ENCODE results near the gene SCGN.

SCGN gene, protein sequence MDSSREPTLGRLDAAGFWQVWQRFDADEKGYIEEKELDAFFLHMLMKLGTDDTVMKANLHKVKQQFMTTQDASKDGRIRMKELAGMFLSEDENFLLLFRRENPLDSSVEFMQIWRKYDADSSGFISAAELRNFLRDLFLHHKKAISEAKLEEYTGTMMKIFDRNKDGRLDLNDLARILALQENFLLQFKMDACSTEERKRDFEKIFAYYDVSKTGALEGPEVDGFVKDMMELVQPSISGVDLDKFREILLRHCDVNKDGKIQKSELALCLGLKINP

DNA sequence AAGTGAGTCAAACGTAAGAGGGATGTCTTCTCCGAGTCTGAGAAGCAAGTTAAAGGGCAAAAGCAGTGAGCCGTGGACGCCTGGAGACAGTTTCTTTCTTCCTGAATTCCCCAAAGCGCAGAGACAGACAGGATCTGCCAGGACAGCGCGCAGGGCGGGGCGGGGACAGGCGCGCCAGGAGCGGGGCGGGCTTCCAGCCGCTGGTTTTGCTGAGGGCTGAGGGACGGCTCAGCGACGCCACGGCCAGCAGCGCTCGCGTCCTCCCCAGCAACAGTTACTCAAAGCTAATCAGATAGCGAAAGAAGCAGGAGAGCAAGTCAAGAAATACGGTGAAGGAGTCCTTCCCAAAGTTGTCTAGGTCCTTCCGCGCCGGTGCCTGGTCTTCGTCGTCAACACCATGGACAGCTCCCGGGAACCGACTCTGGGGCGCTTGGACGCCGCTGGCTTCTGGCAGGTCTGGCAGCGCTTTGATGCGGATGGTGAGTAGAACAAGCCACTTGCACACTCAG is at the start of gene SCGN:
SCGN (plus strand) TSS at position 209 of the 509 bp plus-strand sequence; CDS start at position 398, 189 bp downstream.
- DNase-seq: peak; percentile 29

DNA sequence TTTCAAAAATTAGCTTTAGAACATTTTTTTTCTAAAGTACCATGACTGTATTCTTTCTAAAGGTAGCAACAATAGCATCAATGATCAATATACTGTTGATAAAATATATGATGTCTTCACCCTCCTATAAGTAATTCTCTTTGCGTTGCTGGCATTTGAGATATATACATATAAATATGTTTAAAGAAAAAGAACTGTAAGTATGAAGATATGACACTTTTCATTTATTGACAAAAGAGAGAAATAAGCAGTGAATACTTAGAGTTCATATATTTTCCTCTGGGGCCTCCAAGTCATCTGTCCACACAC is 49.4 kb upstream of the SCGN start:
- DNase-seq: no peak

DNA sequence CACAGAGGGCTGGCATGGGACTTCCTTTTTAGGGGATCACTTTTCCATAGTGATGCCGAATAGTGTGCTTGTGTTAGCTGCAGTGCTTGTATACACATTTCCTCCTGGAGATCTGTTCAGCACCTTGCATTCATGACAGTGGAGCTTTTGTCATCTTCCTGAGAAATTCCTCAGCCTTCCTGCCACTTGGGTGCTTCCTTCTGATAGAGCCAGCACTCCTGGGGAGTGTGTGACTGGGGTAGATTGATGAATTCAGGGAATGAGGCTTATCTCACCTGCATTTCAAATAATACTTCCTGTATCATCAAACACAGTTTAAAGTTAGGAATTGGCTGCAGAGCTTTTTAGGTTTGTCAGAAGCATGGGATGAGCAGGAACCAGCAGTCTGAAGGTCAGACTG is 48.8 kb upstream of the SCGN start:
- DNase-seq: no peak

DNA sequence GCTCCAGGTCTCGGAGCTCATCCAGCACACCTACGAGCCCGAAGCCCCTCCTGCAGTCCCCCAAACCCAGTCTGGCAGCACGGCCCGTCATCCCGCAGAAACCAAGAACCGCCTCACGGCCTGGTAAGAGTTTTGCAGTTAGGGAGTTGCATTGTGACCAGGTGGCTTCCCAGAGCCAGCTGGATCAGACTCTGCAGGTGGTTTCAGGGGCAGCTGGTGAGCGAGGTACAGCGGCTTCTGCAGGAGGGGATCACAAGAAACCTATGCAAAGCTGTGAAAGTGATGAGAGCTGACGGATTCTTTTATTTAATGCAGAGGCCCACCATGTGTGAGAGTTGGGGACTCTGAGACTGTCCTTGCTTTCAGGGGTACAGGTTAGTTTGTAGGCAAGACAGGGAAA is 45.9 kb upstream of the SCGN start:
- DNase-seq: no peak

DNA sequence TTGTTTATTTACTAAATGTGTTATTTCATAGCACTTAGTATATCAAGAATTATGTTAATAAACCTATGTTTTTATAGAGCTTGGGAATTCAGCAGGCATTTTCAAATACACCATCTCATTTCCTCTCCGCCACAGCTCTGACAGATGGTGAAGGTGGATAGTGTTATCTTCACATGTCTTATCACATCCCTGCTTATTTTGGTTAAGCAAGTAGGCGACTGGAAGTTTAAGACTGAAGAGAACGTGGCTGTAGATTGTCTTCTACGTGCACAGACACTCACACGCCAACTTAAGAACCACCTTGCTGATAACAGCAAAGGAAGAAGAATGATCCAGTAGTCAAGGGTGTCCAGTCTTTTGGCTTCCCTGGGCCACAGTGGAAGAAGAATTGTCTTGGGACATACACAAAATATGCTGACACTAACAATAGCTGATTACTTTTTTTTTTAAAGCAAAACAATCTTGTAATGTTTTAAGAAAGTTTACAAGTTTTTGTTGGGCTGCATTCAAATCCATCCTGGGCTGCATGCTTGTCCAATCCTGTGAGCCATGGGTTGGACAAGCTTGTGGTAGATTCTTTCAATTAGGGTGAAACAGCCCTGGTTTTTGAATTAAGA is 43.3 kb upstream of the SCGN start:
- DNase-seq: no peak

DNA sequence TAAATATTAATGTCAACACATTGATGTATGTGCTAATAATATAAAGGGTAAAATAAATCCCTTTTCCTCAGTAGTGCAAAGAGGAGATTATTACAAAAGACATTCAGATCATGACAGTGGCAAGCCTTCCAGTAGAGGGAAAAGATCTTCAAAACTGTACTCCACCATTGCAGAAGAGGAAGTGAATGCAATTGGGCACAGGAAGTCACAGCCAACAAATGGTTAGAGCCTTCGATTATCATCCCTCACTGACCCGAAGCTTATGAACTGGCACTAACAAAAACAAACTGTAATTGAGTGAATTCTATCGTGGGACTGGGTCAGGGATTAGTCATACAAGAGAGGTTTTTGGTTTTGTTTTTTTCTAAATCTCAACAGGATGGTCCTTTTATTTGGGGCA is 39.3 kb upstream of the SCGN start:
- no peak for DNase-seq

DNA sequence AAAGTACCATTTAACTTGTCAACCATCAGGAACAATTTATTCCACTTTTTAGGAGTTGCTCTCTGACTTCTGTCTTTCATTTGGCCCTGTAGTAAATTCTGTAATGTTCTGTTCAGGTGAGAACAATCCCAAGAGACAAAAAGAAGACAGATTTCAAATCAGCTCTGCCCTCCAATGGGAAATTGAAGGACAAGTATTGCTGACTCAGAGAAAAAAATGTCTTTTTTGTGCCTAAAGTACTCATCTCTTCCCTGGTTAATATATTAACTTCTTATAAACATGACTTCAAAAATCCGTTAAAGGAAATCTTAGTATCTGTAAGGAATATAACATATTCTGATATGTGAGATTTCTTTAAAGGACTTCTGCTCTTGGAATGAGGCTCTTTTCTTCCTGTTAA is 38.6 kb upstream of the SCGN start:
- DNase-seq: no peak

DNA sequence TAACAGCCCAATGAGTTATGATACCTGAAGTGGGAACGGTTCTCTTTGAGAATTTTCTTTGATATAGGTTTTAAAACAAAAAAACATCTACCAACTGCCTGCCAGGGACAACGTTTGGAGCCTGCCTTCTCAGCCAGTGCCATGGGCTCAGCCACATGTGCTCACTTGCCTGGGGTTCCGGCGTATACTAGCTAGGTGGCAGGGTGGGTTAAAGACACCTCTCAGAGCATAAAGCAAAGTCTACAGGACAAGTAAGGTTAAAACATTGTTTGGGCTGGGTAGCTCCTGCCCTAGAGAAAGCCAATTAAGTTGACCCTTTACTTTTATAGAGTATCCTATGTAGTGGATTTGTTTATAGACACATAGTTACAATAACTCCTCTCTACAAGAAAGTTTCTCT is 38.0 kb upstream of the SCGN start:
- no peak for DNase-seq

DNA sequence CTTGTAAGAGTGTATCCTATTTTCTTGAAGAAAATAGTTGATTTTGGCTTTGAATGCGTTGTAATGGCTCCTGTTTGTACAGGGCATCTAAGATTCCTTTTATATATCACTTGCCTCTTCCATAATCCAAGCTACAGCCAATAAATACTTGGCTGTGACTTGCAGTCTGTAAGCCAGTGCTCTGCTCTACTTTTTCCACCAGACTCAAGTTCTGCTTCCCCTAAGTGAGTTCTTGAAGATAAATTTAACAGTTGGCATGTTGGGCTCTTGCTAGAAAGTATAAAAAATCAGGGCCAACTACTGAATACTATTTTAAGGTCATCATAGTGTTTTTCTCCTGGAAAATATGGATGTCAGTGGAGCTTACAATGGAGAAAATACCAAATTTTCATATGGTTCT is 36.5 kb upstream of the SCGN start:
- DNase-seq: no peak

DNA sequence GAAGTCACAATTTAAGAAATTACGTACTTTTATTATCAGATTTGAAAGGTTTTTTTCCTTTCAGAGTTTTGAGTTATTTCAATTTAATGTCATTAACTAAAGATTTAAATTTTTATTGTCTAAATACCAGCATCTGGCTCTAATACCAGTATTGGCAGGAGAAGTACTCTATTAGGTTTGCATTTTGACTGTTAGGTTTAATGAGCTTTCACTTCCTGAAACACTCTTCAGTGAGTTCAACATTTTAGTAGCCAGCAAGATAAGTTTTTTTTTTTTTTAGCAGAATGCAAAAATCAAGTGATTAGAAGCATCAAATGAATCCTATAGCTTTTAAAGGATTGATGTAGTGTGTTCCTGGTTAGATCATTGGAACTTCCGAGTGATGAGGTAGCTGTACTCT is 34.0 kb upstream of the SCGN start:
- no peak for DNase-seq

DNA sequence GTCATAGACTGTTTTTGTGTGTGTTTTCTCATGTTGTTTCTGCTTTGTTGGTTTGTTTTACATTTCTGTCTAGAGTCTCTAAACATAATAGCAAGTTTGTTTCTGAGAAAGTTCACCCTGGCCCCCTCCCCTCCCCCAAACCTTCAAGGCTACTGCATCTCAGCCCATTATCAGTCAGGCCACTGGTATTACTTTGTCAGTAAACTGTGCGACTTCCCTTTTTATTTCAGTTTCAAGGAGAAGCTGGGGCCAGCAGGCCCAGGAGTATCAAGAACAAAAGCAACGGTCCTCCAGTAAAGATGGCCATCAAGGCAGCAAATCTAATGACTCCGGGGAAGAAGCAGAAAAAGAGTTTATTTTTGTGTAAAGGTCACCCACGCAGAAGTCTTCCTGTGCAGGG is 32.8 kb upstream of the SCGN start:
- no peak for DNase-seq

DNA sequence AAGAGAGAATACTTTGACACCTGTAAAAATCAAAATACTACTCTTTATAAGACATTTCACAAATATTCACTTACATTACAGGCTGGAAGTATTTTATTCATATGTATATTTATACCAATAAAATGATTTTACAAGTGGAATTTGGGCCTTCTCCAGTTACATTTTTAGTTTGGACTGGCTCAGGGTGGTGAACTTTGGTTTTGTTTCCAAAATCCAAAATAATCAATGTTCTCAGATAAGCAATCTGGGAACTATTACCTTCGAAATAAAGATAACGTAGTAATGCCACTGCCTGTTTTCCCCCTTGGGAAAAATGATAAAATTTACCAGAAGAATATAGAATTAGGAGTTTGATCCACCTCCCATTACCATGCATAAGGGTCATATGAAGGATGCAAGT is 31.6 kb upstream of the SCGN start:
- DNase-seq: no peak

DNA sequence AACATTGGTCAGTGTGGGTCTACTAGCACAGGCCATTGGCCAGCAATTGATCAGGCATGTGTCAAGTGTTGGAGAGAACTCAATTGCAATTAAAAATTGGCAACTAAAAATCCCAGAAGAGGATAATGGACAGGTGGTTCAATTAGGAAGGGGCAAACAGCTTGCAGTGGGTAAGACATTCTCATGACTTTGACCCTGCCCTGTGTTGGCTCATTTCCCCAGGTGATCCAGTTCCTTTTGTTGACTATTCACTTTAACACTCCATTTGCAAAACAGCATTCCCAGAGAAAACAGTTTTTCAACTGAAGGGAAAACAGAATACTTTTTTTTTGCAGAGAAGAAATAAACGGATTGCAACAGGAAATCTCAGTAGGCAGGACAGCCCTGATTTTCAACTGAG is 28.9 kb upstream of the SCGN start:
- no peak for DNase-seq

DNA sequence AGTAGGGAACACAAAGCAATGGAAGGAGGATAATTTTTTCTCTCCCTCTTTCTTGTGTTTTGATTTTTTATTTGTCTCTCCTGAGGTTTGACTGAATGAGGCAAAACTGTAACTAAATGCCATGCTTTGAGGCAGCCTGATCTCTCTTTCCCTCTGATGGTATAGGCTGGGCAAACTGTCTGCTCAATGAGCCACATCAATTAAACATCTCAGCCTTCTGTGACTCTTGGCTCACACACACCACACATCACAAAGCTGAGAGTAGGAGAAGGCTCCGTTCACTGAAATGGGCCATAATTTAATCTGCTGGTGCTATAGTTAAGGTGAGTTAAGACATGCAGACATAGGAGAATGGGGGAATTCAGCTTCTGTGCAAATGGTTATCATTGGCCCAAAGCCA is 28.1 kb upstream of the SCGN start:
- DNase-seq: peak; percentile 13

DNA sequence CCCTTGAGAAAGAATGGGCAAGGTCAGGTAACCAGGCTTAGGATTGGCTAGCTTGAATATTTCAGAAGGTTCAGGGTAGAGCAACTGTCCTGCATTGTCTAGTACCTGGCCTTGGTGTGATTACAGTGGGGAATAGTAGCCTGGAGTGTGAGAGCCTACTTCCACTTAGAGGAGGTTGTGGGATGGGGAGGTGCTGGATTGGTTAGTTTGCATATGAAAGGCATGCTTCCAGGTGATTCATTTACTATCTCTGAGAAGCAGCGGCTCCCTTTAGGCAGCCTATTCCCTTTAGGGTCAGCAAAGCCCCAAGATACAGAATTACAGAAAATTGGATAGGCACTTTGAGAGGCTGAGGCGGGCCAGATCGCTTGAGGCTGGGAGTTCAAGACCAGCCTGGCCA is 25.0 kb upstream of the SCGN start:
- no peak for DNase-seq

DNA sequence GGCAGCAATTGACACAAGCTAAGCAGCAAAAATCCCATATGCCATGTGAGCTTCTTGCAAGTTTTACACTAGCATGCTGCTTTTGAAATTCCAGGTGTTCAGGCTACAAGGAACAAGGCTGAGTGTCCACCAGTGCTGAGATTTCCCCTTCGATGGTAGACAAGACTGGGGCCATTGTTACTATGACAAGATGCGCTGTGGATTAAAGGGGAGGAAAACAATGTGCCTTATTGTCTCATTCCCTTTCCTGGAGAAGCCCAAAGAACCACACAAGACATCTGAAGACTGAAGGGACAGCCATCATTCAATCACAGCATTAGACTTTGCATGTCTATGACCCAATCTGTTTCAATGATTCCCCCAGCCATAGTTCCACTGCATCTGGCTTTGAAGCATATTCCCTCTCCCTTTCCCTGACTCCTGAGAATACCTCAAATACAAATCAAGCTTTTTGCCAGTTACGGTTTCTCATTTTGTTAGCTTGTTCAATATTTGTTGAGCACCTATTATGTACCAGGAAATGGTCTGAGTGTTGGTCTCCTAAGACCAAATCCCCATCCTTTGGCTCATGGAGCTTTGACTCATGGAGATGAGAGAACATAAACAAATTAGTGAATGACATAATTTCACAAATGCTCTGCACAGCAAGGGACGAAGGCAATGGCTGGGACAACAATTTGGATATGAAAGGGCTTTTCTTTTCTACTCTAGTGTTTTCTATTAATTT is 23.4 kb upstream of the SCGN start:
- DNase-seq: no peak

DNA sequence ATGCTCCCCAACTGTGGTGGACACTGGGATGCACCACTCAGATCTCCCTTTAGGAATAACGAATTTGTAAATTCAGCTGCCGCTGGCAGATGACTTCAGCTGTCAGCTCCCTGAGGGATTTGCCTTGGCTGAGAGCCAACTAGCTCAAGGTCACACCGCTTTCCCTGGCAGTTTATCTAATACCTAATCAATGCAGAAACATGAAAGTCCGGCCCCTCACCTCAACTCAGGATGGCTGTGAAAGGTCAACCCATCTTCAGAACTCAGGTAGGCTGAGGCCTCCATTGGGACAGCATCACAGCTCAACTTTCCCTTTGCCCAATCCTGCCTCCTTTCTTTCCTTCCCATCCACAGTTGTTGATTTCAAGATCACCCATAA is 22.8 kb upstream of the SCGN start:
- DNase-seq: no peak

DNA sequence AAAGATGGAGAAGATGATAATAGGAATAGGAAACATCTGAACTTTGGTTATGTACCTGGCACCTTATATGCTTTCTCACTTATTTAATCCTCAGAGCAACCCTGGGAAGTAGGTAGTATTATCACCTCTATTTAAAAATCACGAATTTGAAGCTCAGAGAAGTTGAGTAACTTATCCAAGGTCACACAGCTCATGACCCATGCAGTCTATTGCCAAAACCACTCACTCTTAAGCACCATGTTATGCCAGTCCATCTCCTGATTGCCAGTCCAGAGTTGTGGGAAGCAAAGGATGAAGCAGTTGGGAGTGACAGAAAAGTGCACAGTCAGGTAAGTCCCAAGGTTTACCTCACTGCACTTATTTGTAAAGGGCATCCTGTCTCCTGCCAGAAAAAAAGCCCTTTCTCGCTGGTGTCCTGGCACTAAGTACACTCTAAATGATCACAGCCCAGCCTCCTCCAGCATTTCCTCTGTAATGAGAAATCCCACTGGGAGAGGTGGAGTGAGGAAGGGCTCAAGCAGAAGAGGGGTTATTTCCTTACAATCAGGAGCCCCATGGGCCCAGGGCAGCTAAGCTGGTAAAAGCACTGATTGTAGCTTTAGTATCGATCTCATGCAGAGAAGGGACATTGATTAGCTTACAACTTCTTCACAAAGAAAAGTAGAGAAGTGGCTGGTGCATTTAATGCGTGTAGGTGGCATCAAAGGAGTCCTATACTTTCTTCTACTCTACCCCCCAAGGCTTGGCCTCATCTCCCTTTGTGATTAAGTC is 21.3 kb upstream of the SCGN start:
- DNase-seq: no peak

DNA sequence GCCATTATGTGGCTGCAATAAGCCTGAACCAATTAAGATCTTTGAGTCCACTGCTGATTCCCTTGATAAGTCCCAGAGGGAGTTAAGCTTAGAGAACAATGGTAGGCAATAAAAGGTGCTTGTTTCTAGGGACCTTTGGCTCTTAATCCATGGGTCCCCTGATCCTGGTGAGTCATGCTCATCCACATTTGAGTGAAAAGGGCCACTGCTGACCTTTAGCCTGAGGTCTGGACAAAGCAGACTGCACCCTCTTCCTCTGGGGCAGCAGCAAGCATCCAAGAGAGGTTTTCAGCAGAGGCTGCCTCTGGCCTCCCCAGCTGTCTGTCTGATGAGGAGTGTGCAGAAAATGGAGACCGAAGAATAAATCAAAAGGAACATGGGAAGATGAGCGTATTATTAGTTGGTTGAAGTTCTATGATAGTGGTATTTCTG is 16.1 kb upstream of the SCGN start:
- no peak for DNase-seq

DNA sequence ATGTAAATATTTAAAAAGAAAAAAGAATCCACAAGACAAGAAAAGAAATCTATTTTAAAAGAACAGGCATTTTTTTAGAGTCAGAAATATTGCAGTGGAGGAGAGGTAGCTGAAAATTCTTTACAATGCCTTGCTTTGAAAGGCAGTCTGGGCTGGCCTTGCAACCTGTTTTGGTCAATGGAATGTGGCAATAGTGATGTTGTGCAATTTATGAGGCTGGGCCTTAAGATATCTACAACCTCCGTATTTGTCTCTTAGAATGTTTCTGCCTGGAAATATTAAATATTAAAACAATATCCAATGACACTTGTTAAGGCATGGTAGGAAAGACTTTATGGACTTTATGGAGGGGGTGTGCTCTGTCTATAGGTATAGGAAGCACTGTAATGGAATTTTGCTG is 14.8 kb upstream of the SCGN start:
- DNase-seq: no peak

DNA sequence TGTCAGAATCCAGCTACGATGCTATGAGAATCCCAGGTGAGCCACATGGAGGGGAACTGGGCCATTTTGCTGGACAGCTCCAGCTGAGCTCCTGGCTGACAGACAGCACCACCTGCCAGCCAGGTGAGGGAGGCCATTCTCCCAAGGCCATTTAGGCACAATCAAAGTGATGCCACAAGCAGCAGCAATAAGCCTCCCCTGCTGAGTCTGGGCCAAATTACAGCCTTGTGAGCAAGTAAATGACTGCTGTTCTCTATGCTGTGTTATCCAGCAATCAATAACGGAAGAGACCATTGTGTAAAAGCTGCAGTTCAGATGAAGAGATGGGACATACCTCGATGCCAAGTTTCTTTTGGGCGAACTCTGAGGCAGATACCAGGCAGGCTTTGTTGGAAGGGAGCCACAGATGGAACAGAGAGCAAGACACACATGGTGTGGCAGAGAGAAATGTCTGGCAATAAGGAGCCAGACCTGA is 14.0 kb upstream of the SCGN start:
- DNase-seq: no peak

DNA sequence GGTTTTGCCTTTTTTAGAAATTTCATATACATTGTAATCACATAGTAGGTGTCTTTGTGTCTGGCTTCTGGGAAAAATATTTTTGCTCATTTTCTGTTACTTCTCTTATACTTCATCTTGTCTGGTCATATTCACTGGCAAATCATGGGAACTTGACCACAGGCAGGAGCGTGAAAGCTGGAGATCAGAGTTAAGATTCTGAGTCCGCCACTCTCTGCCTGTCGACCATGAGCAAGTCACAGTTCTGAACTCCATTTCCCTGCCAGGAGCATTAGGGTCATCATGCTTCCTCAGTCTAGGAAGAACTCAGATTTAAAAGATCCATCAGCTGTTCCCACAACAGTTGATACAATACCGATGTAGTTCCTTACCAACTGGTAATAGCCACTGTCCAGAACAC is 12.4 kb upstream of the SCGN start:
- DNase-seq: no peak

DNA sequence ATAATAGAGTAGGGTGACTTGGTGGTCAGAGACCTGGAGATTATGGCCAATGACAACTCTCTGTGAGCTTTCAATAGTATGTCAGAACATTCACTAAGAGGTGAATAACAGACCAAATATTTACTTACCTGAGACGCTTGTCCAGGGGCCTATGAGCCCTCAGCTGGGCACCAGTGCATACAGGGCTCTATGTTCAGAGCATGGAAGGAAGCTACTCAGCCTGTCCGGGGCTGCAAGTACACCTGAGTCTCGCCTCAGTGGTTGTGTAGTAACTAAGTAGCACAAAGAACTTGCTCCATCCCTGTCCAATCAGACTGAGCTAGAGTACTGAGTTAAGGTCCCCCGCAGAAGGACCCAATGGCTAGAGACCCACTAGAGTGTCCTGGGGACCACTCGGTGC is 11.6 kb upstream of the SCGN start:
- no peak for DNase-seq

DNA sequence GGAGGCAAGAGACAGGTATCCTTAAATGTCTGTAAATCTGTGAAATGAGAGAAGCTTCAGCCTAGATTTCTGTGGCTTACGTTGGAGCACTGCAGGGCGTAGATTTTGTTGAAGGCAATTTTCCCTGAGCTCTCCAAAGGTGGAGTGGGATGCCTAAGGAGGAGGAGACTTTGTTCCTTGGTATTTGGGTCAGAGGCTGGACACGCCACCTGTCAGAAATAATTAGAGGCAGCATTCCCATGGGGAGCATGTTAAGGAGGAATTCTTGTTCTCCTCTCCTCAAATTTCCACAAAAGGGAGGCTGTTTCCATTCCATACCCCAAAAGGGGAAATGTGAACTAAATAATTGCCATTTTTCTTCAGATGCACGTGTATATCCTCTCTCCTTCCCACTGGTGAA is 11.1 kb upstream of the SCGN start:
- no peak for DNase-seq
